Common myeloid progenitor, CD34-positive (primary cell): ENCODE data around the gene REXO5.

Source experiments
- CTCF ChIA-PET: fragments of 350-600 bp; sonication (Branson Sonifier 250); formaldehyde crosslinking; loops from one replicate; lab custom pipeline; 2021; ENCODE audit warnings: antibody characterized with exemption; lab: Charles Lee
- POLR2A ChIA-PET: fragments of 350-600 bp; sonication (Branson Sonifier 250); formaldehyde crosslinking; loops from one replicate; lab custom pipeline; 2021; ENCODE audit warnings: antibody characterized with exemption; lab: Charles Lee
- DNase-seq, 3 donors: peaks; one replicate each; pipeline versions ENCODE4 v3.0.0 to v3.0.0-alpha.2; 2013
- H3K27ac ChIP-seq, 2 experiments: 1 replicate in 1 of 2; 2 replicates in 1 of 2; pipeline ENCODE4 v1.7.0; 2013; ENCODE audit warnings: inconsistent platforms in 2 of 2, low read length in 2 of 2, mild to moderate bottlenecking in 2 of 2, low read depth in 1 of 2, moderate library complexity in 1 of 2; ENCODE audit not compliant: severe bottlenecking in 2 of 2, insufficient read depth in 1 of 2, poor library complexity in 1 of 2
- H3K27me3 ChIP-seq, 5 experiments: replicated peaks in 2 of 5; 1 replicate in 3 of 5; 2 replicates in 2 of 5; pipeline versions ENCODE4 v1.6.1 to v1.7.0; 2013; ENCODE audit warnings: low read length in 4 of 5, mild to moderate bottlenecking in 2 of 5, moderate library complexity in 2 of 5, inconsistent platforms in 1 of 5; ENCODE audit not compliant: insufficient read depth in 5 of 5, control insufficient read depth in 4 of 5
- H3K36me3 ChIP-seq, 4 experiments: 1 replicate in 2 of 4; 2 replicates in 2 of 4; pipeline versions ENCODE4 v1.6.1 to v1.7.0; 2013; ENCODE audit warnings: low read length in 3 of 4, control low read depth in 1 of 4, mild to moderate bottlenecking in 1 of 4; ENCODE audit not compliant: control insufficient read depth in 4 of 4, insufficient read depth in 4 of 4
- H3K4me1 ChIP-seq, 4 experiments: 1 replicate in 3 of 4; 2 replicates in 1 of 4; pipeline versions ENCODE4 v1.6.1 to v1.7.1; 2013; ENCODE audit warnings: low read length in 3 of 4, mild to moderate bottlenecking in 3 of 4, control low read depth in 1 of 4, inconsistent platforms in 1 of 4, moderate library complexity in 1 of 4; ENCODE audit not compliant: control insufficient read depth in 4 of 4, insufficient read depth in 4 of 4; ENCODE audit errors: control extremely low read depth in 1 of 4
- H3K4me3 ChIP-seq, 7 experiments: 1 replicate in 4 of 7; 2 replicates in 3 of 7; pipeline versions ENCODE4 v1.5.1 to v1.7.0; 2013; ENCODE audit warnings: mild to moderate bottlenecking in 7 of 7, low read length in 6 of 7, moderate library complexity in 6 of 7, inconsistent platforms in 2 of 7, low read depth in 2 of 7, control low read depth in 1 of 7; ENCODE audit not compliant: insufficient read depth in 4 of 7, control insufficient read depth in 1 of 7; ENCODE audit errors: extremely low read depth in 1 of 7
- H3K9me3 ChIP-seq, 5 experiments: 1 replicate in 4 of 5; 2 replicates in 1 of 5; pipeline versions ENCODE4 v1.6.1 to v1.7.1; 2013; ENCODE audit warnings: low read length in 4 of 5, mild to moderate bottlenecking in 2 of 5, inconsistent platforms in 1 of 5, low read depth in 1 of 5, moderate library complexity in 1 of 5; ENCODE audit not compliant: control insufficient read depth in 4 of 5, insufficient read depth in 2 of 5; ENCODE audit errors: control extremely low read depth in 1 of 5
- WGBS: methylation state at CpG from one replicate; pipeline ENCODE4 v1.1.5; 2013; ENCODE audit not compliant: insufficient coverage; 5-methylcytosine and 5-hydroxymethylcytosine counted together

REXO5 gene

DNA sequence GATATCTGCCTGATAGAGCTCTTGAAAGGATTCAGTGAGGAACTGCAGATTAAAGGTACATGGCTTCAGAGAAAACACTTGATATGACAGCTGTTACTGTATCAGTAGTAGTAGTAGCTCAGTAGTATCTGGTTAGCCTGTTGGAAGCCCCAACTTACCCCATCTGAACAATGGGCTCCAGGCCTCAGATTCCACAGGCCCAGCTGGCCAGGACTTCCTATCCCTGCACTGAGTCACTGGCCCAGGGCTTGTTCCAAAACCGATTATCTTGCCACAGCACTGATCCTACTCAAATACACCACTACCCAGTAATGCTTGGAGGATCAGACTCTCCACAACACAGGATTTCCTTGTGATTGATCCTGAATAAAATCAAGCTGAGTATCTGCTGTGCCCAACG is 61.3 kb downstream of the REXO5 start:
- no peak for DNase-seq
- Histone ChIP-seq H3K4me1 (peaks cover 0 to 60% (median 26%) of the 10 kb centered on the region in 4 experiments), H3K27me3 (no peaks in the 10 kb centered on the region), H3K9me3 (no peaks in the 10 kb centered on the region), H3K27ac (no peak overlapping the region), H3K4me3 (no peak overlapping the region), H3K36me3 (peaks cover 0 to 10% (median 2%) of the 10 kb centered on the region in 4 experiments)
- ChIA-PET POLR2A (no interaction called here), CTCF (interaction anchor here (1.5 to 3.1 kb wide), 2 partner anchors 13 to 17 kb away, joined by 7 to 14 read pairs; no protein-coding TSS in a partner anchor)
- WGBS = 96% methylated on average over 2 of the region's 2 CpGs

DNA sequence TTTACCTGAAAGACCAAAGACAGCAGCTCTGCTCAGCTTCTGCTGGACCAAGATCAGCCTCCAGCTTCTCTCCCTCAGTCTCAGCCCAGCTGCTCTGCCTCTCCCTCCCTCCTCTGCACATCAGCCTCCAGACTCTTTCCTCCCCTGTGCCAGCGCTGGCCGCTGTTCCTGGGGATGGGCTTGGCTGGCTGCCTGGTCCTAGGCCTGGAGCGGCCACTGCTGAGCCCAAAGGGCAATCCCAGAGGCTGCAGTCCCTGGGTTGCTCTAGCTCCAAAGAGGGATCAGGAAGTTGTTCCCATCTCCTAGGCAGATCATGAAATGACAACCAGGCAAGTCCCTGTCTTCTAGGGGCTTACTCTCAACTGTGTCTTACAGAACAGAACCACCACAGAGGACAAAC is 62.6 kb downstream of the REXO5 start:
- Histone ChIP-seq H3K9me3 (no peaks in the 10 kb centered on the region), H3K27ac (no peak overlapping the region), H3K4me1 (peaks cover 0 to 62% (median 26%) of the 10 kb centered on the region in 4 experiments), H3K4me3 (no peak overlapping the region), H3K27me3 (no peaks in the 10 kb centered on the region), H3K36me3 (peaks cover 0 to 6% (median 2%) of the 10 kb centered on the region in 4 experiments)
- ChIA-PET POLR2A (no interaction called here), CTCF (interaction anchor here (3.1 kb wide), 1 partner anchor 18 kb away, joined by 14 read pairs; no protein-coding TSS in a partner anchor)
- DNase-seq = no peak
- WGBS = 76% methylated on average over 3 of the region's 3 CpGs

DNA sequence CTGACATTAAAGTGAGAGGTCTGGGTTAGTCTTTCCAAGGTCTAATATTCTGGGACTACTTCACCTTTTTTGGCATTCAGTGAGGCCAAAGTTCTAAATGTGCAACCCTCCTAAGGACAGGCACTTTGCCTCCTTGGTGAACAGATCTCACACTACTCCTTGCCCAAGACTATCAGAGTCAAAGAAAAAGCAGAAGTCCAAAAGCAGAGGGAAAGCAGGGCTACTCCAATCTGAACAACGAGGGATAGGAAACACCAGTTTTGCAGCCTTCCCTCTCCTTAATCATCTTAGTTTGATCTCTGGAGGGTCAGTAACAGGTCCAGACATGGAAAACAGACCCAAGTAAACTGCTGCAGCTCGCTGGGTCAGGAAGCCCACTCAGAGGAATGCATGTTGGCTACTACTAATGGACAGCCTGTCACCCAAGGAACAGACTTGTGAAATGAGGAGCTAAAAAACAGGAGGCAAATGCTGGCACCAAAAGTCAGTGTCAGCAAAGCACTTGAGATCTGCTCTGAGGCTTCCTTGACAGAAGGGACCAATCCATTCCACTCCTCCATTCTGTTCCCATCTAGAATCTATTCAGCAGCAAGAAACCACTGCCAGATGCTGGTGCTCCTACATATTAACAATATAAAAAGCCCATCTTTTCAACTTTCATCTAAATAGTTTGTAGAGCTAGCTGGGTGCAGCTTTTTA is 63.9 kb downstream of the REXO5 start:
- no peaks in the 10 kb centered on the region for H3K9me3 ChIP-seq
- DNase-seq = peak in 2 of 3 donors; percentile 27 to 28
- H3K27ac ChIP-seq = no peak overlapping the region
- H3K36me3 ChIP-seq = peaks cover 0 to 6% (median 2%) of the 10 kb centered on the region in 4 experiments
- ChIA-PET CTCF (interaction anchor here (1.0 to 1.3 kb wide), 3 partner anchors 18 to 21 kb away, joined by 3 to 4 read pairs (median 4); no protein-coding TSS in a partner anchor), POLR2A (no interaction called here)
- peaks cover 0 to 66% (median 30%) of the 10 kb centered on the region in 4 experiments for H3K4me1 ChIP-seq
- 32% methylated on average over 2 of the region's 2 CpGs for WGBS
- H3K4me3 ChIP-seq = no peak overlapping the region
- H3K27me3 ChIP-seq = no peaks in the 10 kb centered on the region

DNA sequence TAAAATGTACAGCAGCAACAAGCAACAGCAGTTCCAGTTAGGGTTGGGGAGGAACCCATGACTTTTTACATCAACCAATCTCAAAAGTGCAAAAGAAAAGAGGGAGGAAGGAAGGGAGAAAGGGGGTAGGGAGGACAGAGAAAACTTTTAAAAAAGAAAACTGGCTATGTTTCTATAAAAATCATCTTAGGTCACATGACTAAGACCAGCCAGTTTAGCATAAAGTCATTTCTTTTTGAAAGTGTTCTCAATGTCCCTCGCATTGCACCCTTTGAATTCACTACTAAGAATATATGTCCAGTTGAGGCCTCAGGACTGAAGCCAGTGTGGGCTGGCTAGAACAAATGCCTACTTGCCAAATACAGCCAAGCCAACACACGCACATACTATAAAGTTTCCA is 64.9 kb downstream of the REXO5 start:
- no peak overlapping the region for H3K27ac ChIP-seq
- 78% methylated on average over 2 of the region's 2 CpGs for WGBS

DNA sequence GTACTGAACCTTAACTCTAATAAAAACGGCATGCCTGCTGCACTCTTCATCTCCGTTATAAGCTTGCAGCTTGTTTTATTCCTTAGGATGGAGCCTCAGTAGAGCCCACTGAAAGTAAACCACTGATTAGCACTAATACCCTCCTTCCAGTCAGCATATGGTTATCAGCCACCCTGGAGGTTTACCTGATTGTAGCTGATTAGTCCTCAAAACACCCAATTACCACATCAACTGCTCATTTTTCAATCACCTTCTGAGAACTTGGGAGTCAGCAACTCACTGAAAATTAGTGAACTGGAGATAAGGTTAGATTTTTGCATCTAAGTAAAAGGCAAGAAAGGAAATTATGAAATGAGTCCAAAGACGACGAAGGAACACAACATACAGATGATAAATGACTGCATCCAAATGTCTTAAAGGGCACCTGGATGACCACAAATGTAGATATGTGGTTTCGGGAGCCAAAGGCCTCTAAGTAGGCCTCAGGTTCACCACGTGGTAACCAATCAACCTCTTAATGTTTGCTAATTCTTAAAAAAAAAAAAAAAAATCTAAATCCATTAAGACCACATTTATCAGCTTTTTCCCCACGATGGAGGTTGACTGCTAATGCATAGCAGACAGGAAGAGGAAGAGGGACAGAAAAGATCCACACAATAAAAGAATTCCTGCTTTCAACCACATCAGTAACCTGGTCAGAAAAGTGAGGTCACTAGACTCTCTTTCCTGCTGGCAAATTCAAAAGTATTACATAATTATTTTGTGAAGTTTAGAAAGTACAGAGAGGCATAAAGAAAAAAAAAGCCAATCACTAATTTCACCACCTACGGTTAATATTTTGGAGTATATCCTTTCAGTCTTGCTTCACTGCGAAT is 65.9 kb downstream of the REXO5 start:
- ChIA-PET CTCF (interaction anchor here (0.7 to 1.1 kb wide), 4 partner anchors 13 to 228 kb away, joined by 3 read pairs; no protein-coding TSS in a partner anchor), POLR2A (no interaction called here)
- peaks cover 0 to under 1% (median under 1%) of the 10 kb centered on the region in 4 experiments for H3K36me3 ChIP-seq
- peaks cover 0 to 48% (median 24%) of the 10 kb centered on the region in 4 experiments for H3K4me1 ChIP-seq
- no peak overlapping the region for H3K4me3 ChIP-seq
- 100% methylated on average over 2 of the region's 9 CpGs for WGBS
- no peaks in the 10 kb centered on the region for H3K9me3 ChIP-seq
- no peak for DNase-seq
- no peak overlapping the region for H3K27ac ChIP-seq
- H3K27me3 ChIP-seq = no peaks in the 10 kb centered on the region

More for the DNA sequence above, 64.9 kb downstream of the REXO5 start:
- Histone ChIP-seq H3K27me3 (no peaks in the 10 kb centered on the region), H3K4me1 (peaks cover 0 to 57% (median 25%) of the 10 kb centered on the region in 4 experiments), H3K4me3 (no peak overlapping the region), H3K9me3 (no peaks in the 10 kb centered on the region), H3K36me3 (peaks cover 0 to 6% (median 2%) of the 10 kb centered on the region in 4 experiments)
- CTCF ChIA-PET = interaction anchor here (0.7 to 1.3 kb wide), 5 partner anchors 14 to 229 kb away, joined by 3 read pairs; no protein-coding TSS in a partner anchor
- DNase-seq = no peak
- POLR2A ChIA-PET = no interaction called here

DNA sequence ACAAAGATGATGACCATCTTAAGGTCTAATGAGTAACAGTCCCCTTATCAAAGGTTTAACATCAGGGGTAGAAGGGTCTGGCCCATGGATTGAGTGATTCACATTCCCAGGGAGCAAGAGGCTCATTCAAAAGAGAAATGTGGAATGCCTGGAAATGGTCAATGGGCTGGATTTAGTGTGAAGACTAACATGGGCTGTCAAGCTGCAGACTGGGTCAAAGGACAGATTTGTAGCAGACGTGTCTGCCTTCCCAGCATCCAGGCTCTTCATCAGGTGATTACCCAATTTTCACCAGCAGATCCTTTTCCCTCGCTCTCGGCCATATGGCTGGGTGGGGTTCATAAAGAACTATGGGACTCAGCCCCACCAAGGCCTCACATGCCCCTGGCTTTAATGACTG is 67.0 kb downstream of the REXO5 start:
- H3K27ac ChIP-seq = no peak overlapping the region
- DNase-seq = no peak
- H3K4me1 ChIP-seq = peaks cover 0 to 48% (median 24%) of the 10 kb centered on the region in 4 experiments
- peaks cover 0 to 1% (median 0%) of the 10 kb centered on the region in 4 experiments for H3K36me3 ChIP-seq
- H3K27me3 ChIP-seq = no peaks in the 10 kb centered on the region
- H3K4me3 ChIP-seq = no peak overlapping the region
- WGBS = 100% methylated on average over 1 of the region's 3 CpGs
- H3K9me3 ChIP-seq = no peaks in the 10 kb centered on the region
- ChIA-PET CTCF (interaction anchor here (0.9 to 2.8 kb wide), 4 partner anchors 8 to 35 kb away, joined by 3 to 10 read pairs (median 4); partner anchors contain the start of genes DCUN1D3 and LYRM1), POLR2A (interaction anchor here (0.6 kb wide), 1 partner anchor 54 kb away, joined by 3 read pairs; no protein-coding TSS in a partner anchor)
